HG03025 (cell line): ENCODE results near the gene PPA2.
"Not testable (repeated sequence)": the region's sequence is repeated elsewhere in the genome, so short reads cannot be mapped to it uniquely, and the experiment has no call there.

Experiments used
- ATAC-seq: cut with Tn5 transposase; IDR thresholded peaks from one replicate; pipeline ENCODE4 v1.9.1; 2021; ENCODE audit warnings: mild to moderate bottlenecking, moderate library complexity; ENCODE audit not compliant: unreplicated experiment, low FRiP score

The PPA2 gene

GRCh38 chr4:105473324-105474098 is at the start of gene PPA2:
Gene PPA2, minus strand, starts transcription at chr4:105474062. Its CDS starts 12 bp downstream, at chr4:105474050.
- ATAC-seq, result peak; percentile 88

GRCh38 chr4:105520819-105521790 is 47.2 kb upstream of the PPA2 start:
- ATAC-seq, result peak; percentile 63

- ATAC-seq, result no peak
Measured at GRCh38 chr4:105510245-105510644, 36.4 kb upstream of the PPA2 start.

GRCh38 chr4:105509714-105510113 is 35.9 kb upstream of the PPA2 start:
- ATAC-seq, result peak; percentile 33

- ATAC-seq, result peak; percentile 57
Measured at GRCh38 chr4:105509291-105509690, 35.4 kb upstream of the PPA2 start.

GRCh38 chr4:105504744-105505143 is 30.9 kb upstream of the PPA2 start:
- no peak for ATAC-seq

GRCh38 chr4:105503484-105503883 is 29.6 kb upstream of the PPA2 start:
- no peak for ATAC-seq

GRCh38 chr4:105496899-105497298 is 23.0 kb upstream of the PPA2 start:
- no peak for ATAC-seq

GRCh38 chr4:105495667-105496066 is 21.8 kb upstream of the PPA2 start:
- no peak for ATAC-seq

GRCh38 chr4:105490523-105490922 is 16.7 kb upstream of the PPA2 start:
- no peak for ATAC-seq

- ATAC-seq, result no peak
Measured at GRCh38 chr4:105483840-105484239, 10.0 kb upstream of the PPA2 start.

- ATAC-seq, result no peak
Measured at GRCh38 chr4:105474099-105474518, 247 bp upstream of the PPA2 start.

- ATAC-seq, result peak; percentile 8
Measured at GRCh38 chr4:105472871-105473323, 965 bp downstream of the PPA2 start.

- ATAC-seq, result no peak
Measured at GRCh38 chr4:105471566-105472176, 2.2 kb downstream of the PPA2 start.

GRCh38 chr4:105470766-105471165 is 3.1 kb downstream of the PPA2 start:
- no peak for ATAC-seq

GRCh38 chr4:105469736-105470135 is 4.1 kb downstream of the PPA2 start:
- ATAC-seq, result no peak

GRCh38 chr4:105466580-105466979 is 7.3 kb downstream of the PPA2 start:
- ATAC-seq, result no peak

- not testable (repeated sequence) for ATAC-seq
Measured at GRCh38 chr4:105464563-105464962, 9.3 kb downstream of the PPA2 start.

- no peak for ATAC-seq
Measured at GRCh38 chr4:105462576-105462975, 11.3 kb downstream of the PPA2 start.

- no peak for ATAC-seq
Measured at GRCh38 chr4:105461621-105462382, 12.1 kb downstream of the PPA2 start.
